ENCODE measurements around the gene PHF1. TPM values are rescaled to one million over a fixed set of nuclear protein-coding genes. Genes with fewer than 3 reads are reported as not detected.

The PHF1 gene
- total and polyA plus RNA-seq, 2 of the 13 experiments (the other 11 are each of a cell fraction or from before 2014, with no cell fraction given), result 25.4 to 61.9 TPM

GRCh38 chr6:33410050-33410710 is 634 bp upstream of the PHF1 start (continued):
- TF ChIP-seq ZFP91 (CRISPR knock-in tag; IDR thresholded peaks at IDR 0.05; ENCODE audit: borderline replicate concordance), result peak; percentile 92
- peak; percentile 99 for TF ChIP-seq ZNF878 (CRISPR knock-in tag; IDR thresholded peaks at IDR 0.05)
- TF ChIP-seq STAG1 (CRISPR knock-in tag; IDR thresholded peaks at IDR 0.05), result no peak
- TF ChIP-seq ZBTB14 (CRISPR knock-in tag; IDR thresholded peaks at IDR 0.05), result peak; percentile 93
- peak; percentile 67; the same call in 1 of the 2 replicates for TF ChIP-seq SOX5 (CRISPR knock-in tag; IDR thresholded peaks at IDR 0.05; ENCODE audit: borderline replicate concordance)
- TF ChIP-seq RXRB (CRISPR knock-in tag; IDR thresholded peaks at IDR 0.05; ENCODE audit: borderline replicate concordance), result peak; percentile 71
- peak; percentile 67; the same call in 1 of the 2 replicates for TF ChIP-seq IKZF5 (CRISPR knock-in tag; IDR thresholded peaks at IDR 0.05)
- peak; percentile 93 for TF ChIP-seq YEATS2 (CRISPR knock-in tag; IDR thresholded peaks at IDR 0.05; ENCODE audit: borderline replicate concordance)
- peak; percentile 65; the same call in 1 of the 2 replicates for TF ChIP-seq TEAD2 (CRISPR knock-in tag; IDR thresholded peaks at IDR 0.05)
- TF ChIP-seq ZBTB20 (CRISPR knock-in tag; IDR thresholded peaks at IDR 0.05; ENCODE audit: borderline replicate concordance, low read depth), result peak; percentile 38; the same call in 1 of the 2 replicates
- no peak for TF ChIP-seq SOX6 (IDR thresholded peaks at IDR 0.05)
- peak; percentile 79 for TF ChIP-seq SOX6 (CRISPR knock-in tag; IDR thresholded peaks at IDR 0.05)
- TF ChIP-seq CREM (IDR thresholded peaks at IDR 0.05), result peak; percentile 80
- peak; percentile 19; the same call in 1 of the 2 replicates for TF ChIP-seq CREM (CRISPR knock-in tag; IDR thresholded peaks at IDR 0.05)
- peak; percentile 99 for TF ChIP-seq ZSCAN21 (CRISPR knock-in tag; IDR thresholded peaks at IDR 0.05; ENCODE audit: borderline replicate concordance)
- peak; percentile 95 for TF ChIP-seq MIER3 (CRISPR knock-in tag; IDR thresholded peaks at IDR 0.05; ENCODE audit: borderline replicate concordance)
- TF ChIP-seq ZNF552 (CRISPR knock-in tag; IDR thresholded peaks at IDR 0.05; ENCODE audit: borderline replicate concordance), result peak; percentile 76; the same call in 1 of the 2 replicates
- TF ChIP-seq ZNF788 (CRISPR knock-in tag; IDR thresholded peaks at IDR 0.05; ENCODE audit: borderline replicate concordance), result peak; percentile 97; the same call in 1 of the 2 replicates
- peak; percentile 89; the same call in 1 of the 2 replicates for TF ChIP-seq SMAD1 (CRISPR knock-in tag; IDR thresholded peaks at IDR 0.05; ENCODE audit: borderline replicate concordance, low read depth)
- no peak for TF ChIP-seq ZNF850 (CRISPR knock-in tag; conservative IDR thresholded peaks at IDR 0.05)
- peak; percentile 63 for TF ChIP-seq GZF1 (CRISPR knock-in tag; IDR thresholded peaks at IDR 0.05)
- TF ChIP-seq ZNF143 (CRISPR knock-in tag; IDR thresholded peaks at IDR 0.05), result peak; percentile 71
- peak; percentile 81; the same call in 1 of the 2 replicates for TF ChIP-seq MTA1 (CRISPR knock-in tag; IDR thresholded peaks at IDR 0.05; ENCODE audit: borderline replicate concordance)
- TF ChIP-seq ZNF331 (CRISPR knock-in tag; IDR thresholded peaks at IDR 0.05), result peak; percentile 88; the same call in 1 of the 2 replicates
- peak; percentile 95 for TF ChIP-seq THAP7 (CRISPR knock-in tag; IDR thresholded peaks at IDR 0.05)
- TF ChIP-seq ZNF629 (CRISPR knock-in tag; conservative IDR thresholded peaks at IDR 0.05), result 0 out of 2 replicates have a peak, but pooled peaks have one; percentile 37
- peak; percentile 87 for TF ChIP-seq SRSF1 (optimal IDR thresholded peaks at IDR 0.05; ENCODE audit: low read depth, low read length)
